Esophagus muscularis mucosa (tissue), 4 donors: ENCODE results near the gene RRBP1.

Experiments used
- CTCF ChIP-seq, 3 experiments: fragments of 200-600 bp in 2 of 3; fragments of 450-650 bp in 1 of 3; sonication (generic) in 2 of 3; IDR thresholded peaks; one replicate each; pipeline ENCODE4 v1.5.1; 2017 to 2019; ENCODE audit warnings: antibody characterized with exemption in 3 of 3, mild to moderate bottlenecking in 2 of 3, moderate library complexity in 1 of 3
- EP300 ChIP-seq: sonication (generic); formaldehyde crosslinking; IDR thresholded peaks from one replicate; pipeline ENCODE4 v1.6.1; 2017; ENCODE audit warnings: antibody characterized with exemption
- POLR2A ChIP-seq: fragments of 450-650 bp; IDR thresholded peaks from one replicate; pipeline ENCODE4 v1.6.1; 2017; ENCODE audit warnings: antibody characterized with exemption, moderate library complexity, mild to moderate bottlenecking, low read depth
- POLR2AphosphoS5 ChIP-seq, 2 donors: sonication (generic); formaldehyde crosslinking; IDR thresholded peaks; one replicate each; pipeline ENCODE4 v1.6.1; 2017; ENCODE audit warnings: antibody characterized with exemption in 2 of 2

- no peak for TF ChIP-seq POLR2AphosphoS5 (IDR thresholded peaks at IDR 0.05)
- no peak for TF ChIP-seq POLR2A
- no peak for TF ChIP-seq CTCF (IDR thresholded peaks at IDR 0.05)
- TF ChIP-seq EP300 = no peak
These were observed 19.8 kb upstream of the RRBP1 start for GRCh38 chr20:17701826-17702225.
